Prostate gland (tissue), 2 donors: ENCODE measurements around the gene DSCAML1.

Experiments used
- CTCF ChIP-seq, 4 experiments: fragments of 200-600 bp in 2 of 4; fragments of 450-650 bp in 2 of 4; sonication (generic) in 2 of 4; IDR thresholded peaks; 1 replicate in 3 of 4; 2 replicates in 1 of 4; pipeline ENCODE4 v1.5.1; 2016 to 2019; ENCODE audit warnings: antibody characterized with exemption in 4 of 4, mild to moderate bottlenecking in 2 of 4, moderate library complexity in 2 of 4
- POLR2A ChIP-seq: fragments of 450-650 bp; IDR thresholded peaks from one replicate; pipeline ENCODE4 v1.6.1; 2016; ENCODE audit warnings: antibody characterized with exemption, mild to moderate bottlenecking

GRCh38 chr11:117498791-117499190, 298.2 kb downstream of the DSCAML1 start:
- TF ChIP-seq CTCF (IDR thresholded peaks at IDR 0.05), result no peak
- no peak for TF ChIP-seq POLR2A
